ENCODE results near the gene FAM227B. TPM values are rescaled to one million over a fixed set of nuclear protein-coding genes. Genes with fewer than 3 reads are reported as not detected.
"Not testable (repeated sequence)": the region's sequence is repeated elsewhere in the genome, so short reads cannot be mapped to it uniquely, and the experiment has no call there.

The FAM227B gene
- total RNA-seq, 1 donor from 2014 or later, result 8.0 TPM

GRCh38 chr15:49538520-49538919 is 82.1 kb downstream of the FAM227B start:
- Mint-ChIP-seq H3K27ac (no peak overlapping the region), H3K36me3 (peaks cover 9% of the 10 kb centered on the region), H3K9me3 (peaks cover 46% of the 10 kb centered on the region), H3K4me1 (no peaks in the 10 kb centered on the region), H3K27me3 (ENCODE audit: low read depth) (no peaks in the 10 kb centered on the region), H3K4me3 (no peak overlapping the region)
- TF ChIP-seq CTCF (IDR thresholded peaks at IDR 0.05; ENCODE audit: unreplicated experiment), result no peak
- no peak for DNase-seq (ENCODE audit: low spot score in 2 of 2, unreplicated experiment in 2 of 2)

- no peaks in the 10 kb centered on the region for H3K27me3 Mint-ChIP-seq (ENCODE audit: low read depth)
- H3K9me3 Mint-ChIP-seq, result peaks cover 45% of the 10 kb centered on the region
- no peak for TF ChIP-seq CTCF (IDR thresholded peaks at IDR 0.05; ENCODE audit: unreplicated experiment)
- no peak overlapping the region for H3K4me3 Mint-ChIP-seq
- no peak for DNase-seq (ENCODE audit: low spot score in 2 of 2, unreplicated experiment in 2 of 2)
- no peak overlapping the region for H3K27ac Mint-ChIP-seq
- peaks cover 6% of the 10 kb centered on the region for H3K36me3 Mint-ChIP-seq
- no peaks in the 10 kb centered on the region for H3K4me1 Mint-ChIP-seq
These were observed 90.5 kb downstream of the FAM227B start for GRCh38 chr15:49530092-49530491.

- no peak for DNase-seq (ENCODE audit: low spot score in 2 of 2, unreplicated experiment in 2 of 2)
- no peak overlapping the region for H3K4me3 Mint-ChIP-seq
- no peaks in the 10 kb centered on the region for H3K4me1 Mint-ChIP-seq
- H3K27ac Mint-ChIP-seq, result no peak overlapping the region
- TF ChIP-seq CTCF (IDR thresholded peaks at IDR 0.05; ENCODE audit: unreplicated experiment), result no peak
- no peaks in the 10 kb centered on the region for H3K27me3 Mint-ChIP-seq (ENCODE audit: low read depth)
- peaks cover 11% of the 10 kb centered on the region for H3K36me3 Mint-ChIP-seq
- H3K9me3 Mint-ChIP-seq, result peaks cover 39% of the 10 kb centered on the region
These were observed 92.3 kb downstream of the FAM227B start for GRCh38 chr15:49528289-49528688.

GRCh38 chr15:49521802-49522201 is 98.8 kb downstream of the FAM227B start:
- Mint-ChIP-seq H3K27me3 (ENCODE audit: low read depth) (no peaks in the 10 kb centered on the region), H3K9me3 (peaks cover 55% of the 10 kb centered on the region), H3K36me3 (peaks cover 18% of the 10 kb centered on the region), H3K4me1 (peaks cover 10% of the 10 kb centered on the region), H3K27ac (no peak overlapping the region), H3K4me3 (no peak overlapping the region)
- no peak for DNase-seq (ENCODE audit: low spot score in 2 of 2, unreplicated experiment in 2 of 2)
- no peak for TF ChIP-seq CTCF (IDR thresholded peaks at IDR 0.05; ENCODE audit: unreplicated experiment)

- not testable (repeated sequence) for H3K27me3 Mint-ChIP-seq (ENCODE audit: low read depth); H3K4me1 Mint-ChIP-seq; H3K27ac Mint-ChIP-seq; H3K36me3 Mint-ChIP-seq; H3K9me3 Mint-ChIP-seq; H3K4me3 Mint-ChIP-seq; DNase-seq (ENCODE audit: low spot score in 2 of 2, unreplicated experiment in 2 of 2)
These were observed 107.9 kb downstream of the FAM227B start for GRCh38 chr15:49512739-49513138.

GRCh38 chr15:49507261-49507660 is 113.4 kb downstream of the FAM227B start:
- no peak overlapping the region for H3K27ac Mint-ChIP-seq
- no peaks in the 10 kb centered on the region for H3K4me1 Mint-ChIP-seq
- no peak overlapping the region for H3K4me3 Mint-ChIP-seq
- TF ChIP-seq CTCF (IDR thresholded peaks at IDR 0.05; ENCODE audit: unreplicated experiment), result no peak
- no peak for DNase-seq (ENCODE audit: low spot score in 2 of 2, unreplicated experiment in 2 of 2)
- peaks cover 10% of the 10 kb centered on the region for H3K36me3 Mint-ChIP-seq
- no peaks in the 10 kb centered on the region for H3K27me3 Mint-ChIP-seq (ENCODE audit: low read depth)
- peaks cover 11% of the 10 kb centered on the region for H3K9me3 Mint-ChIP-seq
